IMR-90 (cell line): ENCODE data around the gene GGTA1. TPM values are rescaled to one million over a fixed set of nuclear protein-coding genes. Genes with fewer than 3 reads are reported as not detected.

Source experiments
- ATAC-seq: fragments of 200-7000 bp; cut with Tn5 transposase; 2 replicates; pipeline ENCODE4 v1.9.1; 2020; ENCODE audit warnings: low read depth, mild to moderate bottlenecking, moderate library complexity
- BruUV-seq: library from RNA; stranded (reverse); fragments of 400-500 nt; replicated peaks from 2 replicates; lab custom pipeline; 2021; lab: Mats Ljungman, UMichigan
- CTCF ChIA-PET: fragments of 300-600 bp; formaldehyde crosslinking; extraction: SDS; loops from one replicate; lab custom pipeline; 2021; ENCODE audit warnings: antibody characterized with exemption; lab: Yijun Ruan, JAX
- POLR2A ChIA-PET: fragments of 300-600 bp; sonication (Branson Sonifier 250); formaldehyde crosslinking; loops from one replicate; lab custom pipeline; 2022; ENCODE audit warnings: antibody characterized with exemption; ENCODE audit not compliant: unreplicated experiment; lab: Charles Lee
- DNase-seq: peaks from one replicate; pipeline ENCODE4 v3.0.0; 2013
- H2AFZ ChIP-seq: replicated peaks from 2 replicates; pipeline ENCODE3; 2013; ENCODE audit warnings: low read length, mild to moderate bottlenecking; ENCODE audit not compliant: poor library complexity
- H2AK5ac ChIP-seq: 2 replicates; pipeline ENCODE4 v1.6.1; 2013; ENCODE audit warnings: low read depth, low read length, inconsistent platforms
- H2AK9ac ChIP-seq: replicated peaks from 2 replicates; pipeline ENCODE3; 2013; ENCODE audit warnings: mild to moderate bottlenecking, low read depth, low read length, moderate library complexity; ENCODE audit not compliant: poor library complexity
- H2BK120ac ChIP-seq: 2 replicates; pipeline ENCODE4 v1.6.1; 2013; ENCODE audit warnings: low read depth, low read length, inconsistent platforms
- H2BK15ac ChIP-seq: 3 replicates; pipeline ENCODE4 v1.6.1; 2013; ENCODE audit warnings: low read depth, low read length, inconsistent platforms
- H2BK20ac ChIP-seq: 2 replicates; pipeline ENCODE4 v1.6.1; 2013; ENCODE audit warnings: low read depth, mild to moderate bottlenecking, inconsistent platforms, low read length, moderate library complexity
- H2BK5ac ChIP-seq: 2 replicates; pipeline ENCODE4 v1.6.1; 2013; ENCODE audit warnings: mild to moderate bottlenecking, low read depth, low read length, inconsistent platforms; ENCODE audit not compliant: poor library complexity, severe bottlenecking
- H3K14ac ChIP-seq: replicated peaks from 2 replicates; pipeline ENCODE4 v1.6.1; 2013; ENCODE audit warnings: low read depth, low read length, inconsistent platforms
- H3K18ac ChIP-seq: 2 replicates; pipeline ENCODE4 v1.6.1; 2013; ENCODE audit warnings: low read depth, low read length, control low read depth
- H3K23ac ChIP-seq: 2 replicates; pipeline ENCODE4 v1.6.1; 2013; ENCODE audit warnings: low read depth, low read length, inconsistent platforms
- H3K27ac ChIP-seq: 2 replicates; pipeline ENCODE4 v1.5.1; 2013; ENCODE audit warnings: mild to moderate bottlenecking, control low read depth, low read length; ENCODE audit not compliant: insufficient read depth
- H3K27me3 ChIP-seq: 2 replicates; pipeline ENCODE4 v1.6.1; 2013; ENCODE audit warnings: low read length; ENCODE audit not compliant: control insufficient read depth, insufficient read depth
- H3K36me3 ChIP-seq: 2 replicates; pipeline ENCODE4 v1.6.1; 2013; ENCODE audit warnings: low read length, mixed read lengths; ENCODE audit not compliant: control insufficient read depth, insufficient read depth
- H3K4ac ChIP-seq: 2 replicates; pipeline ENCODE4 v1.6.1; 2013; ENCODE audit warnings: low read depth, low read length, inconsistent platforms
- H3K4me1 ChIP-seq: 2 replicates; pipeline ENCODE4 v1.6.1; 2013; ENCODE audit warnings: low read length, mixed read lengths; ENCODE audit not compliant: control insufficient read depth, insufficient read depth
- H3K4me2 ChIP-seq: 2 replicates; pipeline ENCODE4 v1.6.1; 2013; ENCODE audit warnings: low read depth, mild to moderate bottlenecking, control low read depth, low read length, moderate library complexity
- H3K4me3 ChIP-seq: 2 replicates; pipeline ENCODE4 v1.5.1; 2013; ENCODE audit warnings: low read depth, mild to moderate bottlenecking, control low read depth, low read length, moderate library complexity; ENCODE audit not compliant: insufficient read depth
- H3K56ac ChIP-seq: 2 replicates; pipeline ENCODE4 v1.6.1; 2013; ENCODE audit warnings: low read length, inconsistent platforms; ENCODE audit not compliant: insufficient read depth; ENCODE audit errors: extremely low read depth
- H3K79me1 ChIP-seq, 2 experiments: 2 replicates each; pipeline ENCODE4 v1.6.1; 2013; ENCODE audit warnings: low read length in 2 of 2, inconsistent platforms in 1 of 2, low read depth in 1 of 2
- H3K9ac ChIP-seq: 2 replicates; pipeline ENCODE4 v1.6.1; 2013; ENCODE audit warnings: low read depth, low read length, control low read depth
- H3K9me1 ChIP-seq: 2 replicates; pipeline ENCODE4 v1.6.1; 2013; ENCODE audit warnings: low read length, inconsistent platforms; ENCODE audit not compliant: insufficient read depth
- H3K9me3 ChIP-seq: 2 replicates; pipeline ENCODE4 v1.6.1; 2013; ENCODE audit warnings: low read length; ENCODE audit not compliant: control insufficient read depth, insufficient read depth
- H4K20me1 ChIP-seq: 2 replicates; pipeline ENCODE4 v1.6.1; 2013; ENCODE audit warnings: low read length, inconsistent platforms; ENCODE audit not compliant: insufficient read depth
- H4K5ac ChIP-seq: 2 replicates; pipeline ENCODE4 v1.6.1; 2013; ENCODE audit warnings: mild to moderate bottlenecking, low read depth, low read length, control low read depth
- H4K8ac ChIP-seq, 2 experiments: 2 replicates each; pipeline ENCODE4 v1.6.1; 2013; ENCODE audit warnings: low read depth in 2 of 2, low read length in 2 of 2, control low read depth in 1 of 2, inconsistent platforms in 1 of 2
- H4K91ac ChIP-seq: 2 replicates; pipeline ENCODE4 v1.6.1; 2013; ENCODE audit warnings: low read depth, low read length, inconsistent platforms; ENCODE audit not compliant: insufficient read depth
- BHLHE40 ChIP-seq: fragments of 150-350 bp; IDR thresholded peaks from 2 replicates; pipeline ENCODE4 v1.6.1; 2016; ENCODE audit warnings: mild to moderate bottlenecking, low read depth, low read length
- CEBPB ChIP-seq: IDR thresholded peaks from 2 replicates; pipeline ENCODE4 v1.6.1; 2012; ENCODE audit warnings: low read depth, low read length, improper control_type of control experiment
- MAFK ChIP-seq: IDR thresholded peaks from 2 replicates; pipeline ENCODE4 v1.6.1; 2012; ENCODE audit warnings: low read depth, low read length, improper control_type of control experiment
- MAZ ChIP-seq: IDR thresholded peaks from 2 replicates; pipeline ENCODE4 v1.6.1; 2012; ENCODE audit warnings: low read depth, mild to moderate bottlenecking, low read length, improper control_type of control experiment, moderate library complexity, borderline replicate concordance
- MXI1 ChIP-seq: IDR thresholded peaks from 2 replicates; pipeline ENCODE4 v1.6.1; 2012; ENCODE audit warnings: low read depth, mild to moderate bottlenecking, low read length, moderate library complexity, borderline replicate concordance
- RCOR1 ChIP-seq: IDR thresholded peaks from 2 replicates; pipeline ENCODE4 v1.6.1; 2012; ENCODE audit warnings: mild to moderate bottlenecking, low read length, improper control_type of control experiment; ENCODE audit not compliant: insufficient replicate concordance
- SMC3 ChIP-seq: fragments of 150-350 bp; IDR thresholded peaks from 2 replicates; pipeline ENCODE4 v1.6.1; 2016; ENCODE audit warnings: low read depth, mild to moderate bottlenecking, antibody characterized with exemption, low read length, moderate library complexity
- WGBS, 2 experiments: methylation state at CpG; one replicate each; pipeline versions ENCODE4 v1.1.5 to v1.1.7; 2013; ENCODE audit warnings: missing lambda C conversion rate in 2 of 2; ENCODE audit not compliant: insufficient read length in 1 of 2; ENCODE audit errors: extremely low coverage in 2 of 2; 5-methylcytosine and 5-hydroxymethylcytosine counted together
- dilution Hi-C: fragments of 300-500 bp; cut with HindIII; formaldehyde crosslinking; loops from one replicate; pipeline ENCODE4 v1.14.3; 2018; ENCODE audit warnings: low sequenced_read_pairs; ENCODE audit not compliant: unreplicated experiment
- in situ Hi-C: fragments of 300-500 bp; cut with MboI; formaldehyde crosslinking; loops from 3 replicates; pipeline ENCODE4 v1.14.3; 2019; ENCODE audit warnings: low sequenced_read_pairs, inconsistent platforms, mixed read lengths
- intact Hi-C: fragments of 100-400 bp; cut with micrococcal nuclease; formaldehyde crosslinking; loops from 2 replicates; pipeline ENCODE4 v1.10.0; 2022
- polyA plus RNA-seq, 3 experiments: library from polyadenylated mRNA; depleted of rRNA; stranded (reverse); fragments of >200 nt; gene quantifications; 2 replicates each; pipeline ENCODE4 v1.2.3, GENCODE V29; 2012; ENCODE audit warnings: low replicate concordance in 1 of 3
- total RNA-seq: library from RNA; depleted of rRNA; stranded (reverse); fragments of >200 nt; gene quantifications from 2 replicates; pipeline ENCODE4 v1.2.3, GENCODE V29; 2012
- TF ChIP-seq, protein P1 (sequence below): conservative IDR thresholded peaks from 2 replicates; pipeline ENCODE4 v1.5.1; 2012; ENCODE audit warnings: mild to moderate bottlenecking, low read depth, low read length, improper control_type of control experiment
- TF ChIP-seq, protein P2 (sequence below): fragments of 150-350 bp; IDR thresholded peaks from 2 replicates; pipeline ENCODE4 v1.6.1; 2016; ENCODE audit warnings: low read depth, mild to moderate bottlenecking, low read length, moderate library complexity, borderline replicate concordance
- TF ChIP-seq, protein P3 (sequence below): fragments of 150-350 bp; IDR thresholded peaks from 2 replicates; pipeline ENCODE4 v1.6.1; 2017; ENCODE audit warnings: mild to moderate bottlenecking, antibody characterized with exemption, low read length, low read depth

Gene GGTA1
- total and polyA plus RNA-seq, 2 of the 4 experiments (the other 2 are of a cell fraction): not detected

DNA sequence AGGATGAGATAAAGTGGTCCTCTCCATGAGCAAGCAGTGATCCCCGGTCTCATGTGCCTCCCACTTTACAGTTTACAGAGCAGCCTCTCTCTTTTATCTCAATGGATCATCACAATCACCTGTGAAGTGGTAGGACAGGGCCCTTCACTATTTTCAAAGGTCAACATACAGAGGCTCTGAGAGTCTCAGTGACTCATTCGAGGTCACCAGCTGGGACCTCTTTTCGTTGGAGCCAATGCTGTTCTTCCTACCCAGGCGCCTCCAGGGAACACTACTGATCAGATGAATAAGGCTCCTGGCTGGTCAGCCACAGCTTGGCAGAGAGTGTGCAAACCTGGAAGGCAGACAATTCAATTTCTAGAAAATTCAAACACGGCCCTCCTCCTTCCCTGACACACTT is 16.6 kb downstream of the GGTA1 start:
- no peak overlapping the region for H3K56ac ChIP-seq
- H4K91ac ChIP-seq: no peak overlapping the region
- no peak for TF ChIP-seq MXI1
- no peak for TF ChIP-seq MAFK
- no peak for TF ChIP-seq CEBPB
- no peak for TF ChIP-seq RCOR1
- TF ChIP-seq, protein P1, sequence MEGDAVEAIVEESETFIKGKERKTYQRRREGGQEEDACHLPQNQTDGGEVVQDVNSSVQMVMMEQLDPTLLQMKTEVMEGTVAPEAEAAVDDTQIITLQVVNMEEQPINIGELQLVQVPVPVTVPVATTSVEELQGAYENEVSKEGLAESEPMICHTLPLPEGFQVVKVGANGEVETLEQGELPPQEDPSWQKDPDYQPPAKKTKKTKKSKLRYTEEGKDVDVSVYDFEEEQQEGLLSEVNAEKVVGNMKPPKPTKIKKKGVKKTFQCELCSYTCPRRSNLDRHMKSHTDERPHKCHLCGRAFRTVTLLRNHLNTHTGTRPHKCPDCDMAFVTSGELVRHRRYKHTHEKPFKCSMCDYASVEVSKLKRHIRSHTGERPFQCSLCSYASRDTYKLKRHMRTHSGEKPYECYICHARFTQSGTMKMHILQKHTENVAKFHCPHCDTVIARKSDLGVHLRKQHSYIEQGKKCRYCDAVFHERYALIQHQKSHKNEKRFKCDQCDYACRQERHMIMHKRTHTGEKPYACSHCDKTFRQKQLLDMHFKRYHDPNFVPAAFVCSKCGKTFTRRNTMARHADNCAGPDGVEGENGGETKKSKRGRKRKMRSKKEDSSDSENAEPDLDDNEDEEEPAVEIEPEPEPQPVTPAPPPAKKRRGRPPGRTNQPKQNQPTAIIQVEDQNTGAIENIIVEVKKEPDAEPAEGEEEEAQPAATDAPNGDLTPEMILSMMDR: no peak
- no peak for TF ChIP-seq SMC3
- TF ChIP-seq BHLHE40: no peak
- TF ChIP-seq MAZ: no peak
- TF ChIP-seq, protein P2, sequence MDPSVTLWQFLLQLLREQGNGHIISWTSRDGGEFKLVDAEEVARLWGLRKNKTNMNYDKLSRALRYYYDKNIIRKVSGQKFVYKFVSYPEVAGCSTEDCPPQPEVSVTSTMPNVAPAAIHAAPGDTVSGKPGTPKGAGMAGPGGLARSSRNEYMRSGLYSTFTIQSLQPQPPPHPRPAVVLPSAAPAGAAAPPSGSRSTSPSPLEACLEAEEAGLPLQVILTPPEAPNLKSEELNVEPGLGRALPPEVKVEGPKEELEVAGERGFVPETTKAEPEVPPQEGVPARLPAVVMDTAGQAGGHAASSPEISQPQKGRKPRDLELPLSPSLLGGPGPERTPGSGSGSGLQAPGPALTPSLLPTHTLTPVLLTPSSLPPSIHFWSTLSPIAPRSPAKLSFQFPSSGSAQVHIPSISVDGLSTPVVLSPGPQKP: no peak
- TF ChIP-seq, protein P3, sequence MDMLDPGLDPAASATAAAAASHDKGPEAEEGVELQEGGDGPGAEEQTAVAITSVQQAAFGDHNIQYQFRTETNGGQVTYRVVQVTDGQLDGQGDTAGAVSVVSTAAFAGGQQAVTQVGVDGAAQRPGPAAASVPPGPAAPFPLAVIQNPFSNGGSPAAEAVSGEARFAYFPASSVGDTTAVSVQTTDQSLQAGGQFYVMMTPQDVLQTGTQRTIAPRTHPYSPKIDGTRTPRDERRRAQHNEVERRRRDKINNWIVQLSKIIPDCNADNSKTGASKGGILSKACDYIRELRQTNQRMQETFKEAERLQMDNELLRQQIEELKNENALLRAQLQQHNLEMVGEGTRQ: no peak
- DNase-seq (no peak), ATAC-seq (no peak)
- no peaks in the 10 kb centered on the region for H3K9me1 ChIP-seq
- H2BK15ac ChIP-seq: no peak overlapping the region
- in situ Hi-C loops (no loop called here), intact Hi-C loops (no loop called here), dilution Hi-C loops (no loop called here)
- no peaks in the 10 kb centered on the region for H3K9me3 ChIP-seq
- H3K23ac ChIP-seq: no peak overlapping the region
- no peak overlapping the region for H3K18ac ChIP-seq
- H3K4me1 ChIP-seq: no peaks in the 10 kb centered on the region
- no CpG with 5 or more reads among the region's 5 CpGs for WGBS, 2 experiments
- no peak overlapping the region for H4K8ac ChIP-seq
- no peak overlapping the region for H3K14ac ChIP-seq
- no peak overlapping the region for H2BK20ac ChIP-seq
- no peaks in the 10 kb centered on the region for H4K20me1 ChIP-seq
- no TSS peak for BruUV-seq
- H3K9ac ChIP-seq: no peak overlapping the region
- H2BK5ac ChIP-seq: no peak overlapping the region
- no peaks in the 10 kb centered on the region for H3K79me1 ChIP-seq
- no peak overlapping the region for H3K4me3 ChIP-seq
- no peak overlapping the region for H2AK9ac ChIP-seq
- no peaks in the 10 kb centered on the region for H3K36me3 ChIP-seq
- no peak overlapping the region for H3K4ac ChIP-seq
- no peak overlapping the region for H4K5ac ChIP-seq
- no peak overlapping the region for H2BK120ac ChIP-seq
- ChIA-PET POLR2A (no interaction called here), CTCF (no interaction called here)
- H3K4me2 ChIP-seq: no peak overlapping the region
- no peak overlapping the region for H2AFZ ChIP-seq
- no peak overlapping the region for H2AK5ac ChIP-seq
- H3K27ac ChIP-seq: no peak overlapping the region
- H3K27me3 ChIP-seq: peaks cover 43% of the 10 kb centered on the region
